Stimulated activated CD4-positive, alpha-beta T cell treated with anti-CD3 and anti-CD28 coated beads, Interleukin-12 subunit alpha, Interleukin-12 subunit beta, amount 100 ng/mL, for 24 hours (primary cell): ENCODE results near the gene KLHL3.
A peak's percentile ranks its signal among the peaks of the same experiment; 100 is the strongest.
"Not testable (repeated sequence)": the region's sequence is repeated elsewhere in the genome, so short reads cannot be mapped to it uniquely, and the experiment has no call there.

Experiments used
- DNase-seq, 2 experiments: peaks; one replicate each; pipeline ENCODE4 v3.0.0-alpha.2; 2020; ENCODE audit warnings: low read depth in 2 of 2

Gene KLHL3

GRCh38 chr5:137735555-137736284, at the start of gene KLHL3:
Gene KLHL3, minus strand, starts transcription at chr5:137736089. Its CDS starts 443 bp downstream, at chr5:137735646.
- peak; percentile 22 to 27 for DNase-seq

GRCh38 chr5:137782984-137783536, 47.2 kb upstream of the KLHL3 start:
- no peak for DNase-seq

GRCh38 chr5:137782055-137782454, 46.2 kb upstream of the KLHL3 start:
- no peak for DNase-seq

GRCh38 chr5:137778772-137779564, 43.1 kb upstream of the KLHL3 start:
- DNase-seq, result no peak

- not testable (repeated sequence) for DNase-seq
Observed at GRCh38 chr5:137767937-137768336, 32.0 kb upstream of the KLHL3 start.

- no peak for DNase-seq
Observed at GRCh38 chr5:137761566-137761965, 25.7 kb upstream of the KLHL3 start.

GRCh38 chr5:137760719-137761516, 25.0 kb upstream of the KLHL3 start:
- no peak for DNase-seq

GRCh38 chr5:137760294-137760693, 24.4 kb upstream of the KLHL3 start:
- DNase-seq, result no peak

- DNase-seq, result no peak
Observed at GRCh38 chr5:137758715-137759306, 22.9 kb upstream of the KLHL3 start.

GRCh38 chr5:137758121-137758520, 22.2 kb upstream of the KLHL3 start:
- DNase-seq, result no peak

GRCh38 chr5:137757634-137758033, 21.7 kb upstream of the KLHL3 start:
- no peak for DNase-seq

- DNase-seq, result no peak
Observed at GRCh38 chr5:137754961-137755762, 19.3 kb upstream of the KLHL3 start.

- DNase-seq, result peak; percentile 94 to 95
Observed at GRCh38 chr5:137754188-137754960, 18.5 kb upstream of the KLHL3 start, which contains the start of gene HNRNPA0. Gene HNRNPA0, minus strand, starts transcription at chr5:137754363. Its CDS starts 297 bp downstream, at chr5:137754066.

GRCh38 chr5:137753691-137754187, 17.9 kb upstream of the KLHL3 start:
- peak in 1 of 2 experiments; percentile 8 for DNase-seq

- DNase-seq, result peak; percentile 10 to 28
Observed at GRCh38 chr5:137752905-137753690, 17.2 kb upstream of the KLHL3 start.

GRCh38 chr5:137751869-137752491, 16.1 kb upstream of the KLHL3 start:
- no peak for DNase-seq

GRCh38 chr5:137750436-137750835, 14.5 kb upstream of the KLHL3 start:
- no peak for DNase-seq

- DNase-seq, result no peak
Observed at GRCh38 chr5:137747848-137748247, 12.0 kb upstream of the KLHL3 start.
